Sigmoid colon (tissue), 7 donors: Measurements from ENCODE around the gene ATP6V0A1. TPM values are rescaled to one million over a fixed set of nuclear protein-coding genes. Genes with fewer than 3 reads are reported as not detected.
A peak's percentile ranks its signal among the peaks of the same experiment; 100 is the strongest.

Experiments used
- DNase-seq: peaks from one replicate; pipeline ENCODE4 v3.0.0-alpha.2; 2019
- H3K27ac ChIP-seq, 4 donors: fragments of 200-600 bp; sonication (generic); one replicate each; pipeline ENCODE4 v1.5.1; 2016 to 2019; ENCODE audit warnings: mild to moderate bottlenecking in 1 of 4
- H3K27me3 ChIP-seq, 3 donors: fragments of 200-600 bp; sonication (generic); one replicate each; pipeline ENCODE4 v1.5.1; 2019; ENCODE audit warnings: mild to moderate bottlenecking in 1 of 3
- H3K36me3 ChIP-seq, 4 donors: fragments of 200-600 bp; sonication (generic); one replicate each; pipeline ENCODE4 v1.5.1; 2016 to 2019
- H3K4me1 ChIP-seq, 4 donors: fragments of 200-600 bp; sonication (generic); one replicate each; pipeline ENCODE4 v1.5.1; 2017 to 2019
- H3K4me3 ChIP-seq, 4 donors: fragments of 200-600 bp; sonication (generic); one replicate each; pipeline ENCODE4 v1.5.1; 2017 to 2019; ENCODE audit warnings: mild to moderate bottlenecking in 2 of 4, moderate library complexity in 1 of 4
- H3K9me3 ChIP-seq, 4 donors: fragments of 200-600 bp in 3 of 4; sonication (generic) in 3 of 4; one replicate each; pipeline versions ENCODE4 v1.5.1 to v1.6.1; 2013 to 2019
- CTCF ChIP-seq, 4 experiments: fragments of 450-650 bp in 3 of 4; fragments of 200-600 bp in 1 of 4; IDR thresholded peaks; one replicate each; pipeline ENCODE4 v1.5.1; 2016 to 2019; ENCODE audit warnings: antibody characterized with exemption in 4 of 4, mild to moderate bottlenecking in 3 of 4, moderate library complexity in 2 of 4
- EP300 ChIP-seq, 4 donors: sonication (generic); formaldehyde crosslinking; IDR thresholded peaks; one replicate each; pipeline ENCODE4 v1.6.1; 2017; ENCODE audit warnings: antibody characterized with exemption in 4 of 4
- POLR2A ChIP-seq, 2 donors: fragments of 450-650 bp; IDR thresholded peaks; one replicate each; pipeline ENCODE4 v1.6.1; 2016; ENCODE audit warnings: antibody characterized with exemption in 2 of 2, mild to moderate bottlenecking in 2 of 2, moderate library complexity in 2 of 2
- POLR2AphosphoS5 ChIP-seq, 4 donors: sonication (generic); formaldehyde crosslinking; IDR thresholded peaks; one replicate each; pipeline ENCODE4 v1.6.1; 2017; ENCODE audit warnings: antibody characterized with exemption in 4 of 4
- WGBS, 2 donors: extraction: QIAGEN DNeasy Blood & Tissue Kit; methylation state at CpG; one replicate each; pipeline ENCODE4 v1.1.7; 2013; 5-methylcytosine and 5-hydroxymethylcytosine counted together
- intact Hi-C: fragments of 100-400 bp; cut with DNase I; formaldehyde crosslinking; loops from one replicate; pipeline ENCODE4 v1.15.1; 2023
- polyA plus RNA-seq, 3 donors: library from polyadenylated mRNA; stranded (reverse); fragments of 200-250 nt; gene quantifications; one replicate each; pipeline ENCODE4 v1.2.3, GENCODE V29; 2013
- total RNA-seq, 4 donors: library from RNA; depleted of rRNA; stranded (reverse); fragments of >200 nt; gene quantifications; one replicate each; pipeline ENCODE4 v1.1.0, GENCODE V29; 2016
- donor health status: healthy with polysubstance abuse.
- donor health status: Bipolar disorder and iron deficiency.
- donor health status: healthy.

Gene ATP6V0A1
- total RNA-seq (10 to 100 TPM; 36.0 to 96.1 (median 51.2) TPM), polyA plus RNA-seq (10 to 100 TPM; 11.6 to 53.1 (median 16.2) TPM)

- DNase-seq = peak; percentile 98
- peaks cover 0 to 30% (median 13%) of the 10 kb centered on the region in 4 donors for H3K4me1 ChIP-seq
- H3K4me3 ChIP-seq = peak within 1 kb of the TSS; percentile 72 to 86 (median 78)
- peaks cover 0 to 16% (median 8%) of the 10 kb centered on the region in 4 donors for H3K36me3 ChIP-seq
- WGBS, 2 donors = 1% methylated on average over 45 of the region's 45 CpGs
- H3K27me3 ChIP-seq = no peaks in the 10 kb centered on the region
- H3K27ac ChIP-seq = peak within 1 kb of the TSS; percentile 95 to 99 (median 96)
- TF ChIP-seq POLR2A (IDR thresholded peaks at IDR 0.05) = peak; percentile 86 to 91
- peak; percentile 95 to 97 (median 96) for TF ChIP-seq POLR2AphosphoS5 (IDR thresholded peaks at IDR 0.05)
- TF ChIP-seq CTCF (IDR thresholded peaks at IDR 0.05) = no peak
- peak in 1 of 4 donors; percentile 49 for TF ChIP-seq EP300 (IDR thresholded peaks at IDR 0.05)
- no peaks in the 10 kb centered on the region for H3K9me3 ChIP-seq
- intact Hi-C loops = loop anchor here (5.0 kb wide), 1 partner anchor 136 kb away; no protein-coding TSS in a partner anchor
These were observed at the start of gene ATP6V0A1 for GRCh38 chr17:42458497-42459255. ATP6V0A1 (plus strand) TSS chr17:42458878; CDS start chr17:42460895, 2,017 bp downstream.

- Histone ChIP-seq H3K4me3 (no peak overlapping the region), H3K36me3 (peaks cover 0 to 7% (median 5%) of the 10 kb centered on the region in 4 donors), H3K4me1 (peaks cover 0 to 98% (median 96%) of the 10 kb centered on the region in 4 donors), H3K27me3 (no peaks in the 10 kb centered on the region), H3K9me3 (no peaks in the 10 kb centered on the region), H3K27ac (peak overlapping the region; percentile 84 to 100 (median 95))
- no peak for TF ChIP-seq CTCF (IDR thresholded peaks at IDR 0.05)
- TF ChIP-seq POLR2AphosphoS5 (IDR thresholded peaks at IDR 0.05) = peak in 3 of 4 donors; percentile 34 to 41 (median 41)
- peak; percentile 94 for DNase-seq
- intact Hi-C loops = no loop called here
- WGBS, 2 donors = 27 to 36% methylated on average over 5 of the region's 5 CpGs
These were observed 49.0 kb upstream of the ATP6V0A1 start for GRCh38 chr17:42409523-42410318.

DNA sequence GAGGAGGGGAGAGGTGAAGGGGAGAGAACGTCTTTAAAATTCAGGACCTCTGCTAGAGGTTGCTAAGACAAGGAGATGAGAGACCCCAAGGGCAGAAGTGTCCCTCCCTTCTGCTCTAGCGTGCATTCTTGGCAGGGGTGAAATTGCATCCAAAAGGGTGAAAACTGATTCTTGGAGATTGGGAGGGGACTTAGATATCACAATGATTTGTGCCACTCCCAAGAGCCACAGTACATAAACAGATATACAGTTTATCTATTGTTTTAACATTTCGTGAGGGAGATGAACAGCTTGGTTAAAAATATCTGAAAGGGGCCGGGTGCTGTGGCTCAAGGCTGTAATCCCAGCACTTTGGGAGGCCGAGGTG, 48.4 kb upstream of the ATP6V0A1 start:
- 76 to 77% methylated on average over 5 of the region's 5 CpGs for WGBS, 2 donors
- TF ChIP-seq POLR2A (IDR thresholded peaks at IDR 0.05) (no peak), EP300 (IDR thresholded peaks at IDR 0.05) (no peak), POLR2AphosphoS5 (IDR thresholded peaks at IDR 0.05) (no peak), CTCF (IDR thresholded peaks at IDR 0.05) (no peak)
- Histone ChIP-seq H3K4me1 (peaks cover 0 to 100% (median 97%) of the 10 kb centered on the region in 4 donors), H3K9me3 (no peaks in the 10 kb centered on the region), H3K4me3 (no peak overlapping the region), H3K36me3 (peaks cover 0 to under 1% (median under 1%) of the 10 kb centered on the region in 4 donors), H3K27ac (peak overlapping the region; percentile 84 to 100 (median 95)), H3K27me3 (no peaks in the 10 kb centered on the region)
- intact Hi-C loops = no loop called here
- no peak for DNase-seq

DNA sequence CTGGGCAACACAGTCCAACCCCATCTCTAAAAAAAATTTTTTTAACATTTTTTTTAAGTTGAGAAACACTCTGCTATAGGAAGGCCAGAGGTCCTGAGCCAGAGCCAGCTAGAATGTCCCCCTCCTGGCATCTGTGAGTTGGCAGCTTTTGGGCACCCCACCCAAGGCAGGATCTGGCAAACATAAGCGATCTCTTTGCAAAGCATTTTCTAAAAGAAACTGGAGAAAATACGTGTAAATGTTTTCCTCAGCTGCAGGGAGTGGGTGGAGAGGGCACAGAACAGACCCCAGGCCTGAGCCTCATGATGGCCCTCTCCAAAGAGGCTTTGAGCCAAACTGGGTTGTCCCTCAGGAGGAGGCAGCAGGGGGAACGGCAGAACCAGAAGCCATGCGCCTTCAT, 47.3 kb upstream of the ATP6V0A1 start:
- Histone ChIP-seq H3K36me3 (no peaks in the 10 kb centered on the region), H3K4me1 (peaks cover 0 to 100% (median 98%) of the 10 kb centered on the region in 4 donors), H3K27ac (peak overlapping the region; percentile 84 to 100 (median 95)), H3K27me3 (no peaks in the 10 kb centered on the region), H3K9me3 (no peaks in the 10 kb centered on the region), H3K4me3 (peak overlapping the region in 1 of 4 donors; percentile 0)
- intact Hi-C loops = no loop called here
- TF ChIP-seq EP300 (IDR thresholded peaks at IDR 0.05) = no peak
- no peak for TF ChIP-seq POLR2AphosphoS5 (IDR thresholded peaks at IDR 0.05)
- TF ChIP-seq POLR2A (IDR thresholded peaks at IDR 0.05) = no peak
- TF ChIP-seq CTCF (IDR thresholded peaks at IDR 0.05) = no peak
- WGBS, 2 donors = 72 to 87% methylated on average over 4 of the region's 4 CpGs
- no peak for DNase-seq
